OCI-LY3 (cell line): ENCODE results near the gene PPP1R9A.

Experiments
- EZH2phosphoT487 ChIP-seq: fragments of 200-600 bp; shearing (Covaris generic); IDR thresholded peaks from 2 replicates; pipeline ENCODE4 v1.6.1; 2018; ENCODE audit warnings: antibody characterized with exemption, mixed run types, low read depth
- TF ChIP-seq, protein P1 (sequence below): fragments of 200-600, 300-600 bp; sonication (generic); IDR thresholded peaks from 2 replicates; pipeline ENCODE4 v1.5.1; 2014; ENCODE audit warnings: antibody characterized with exemption, low read length, low read depth

DNA sequence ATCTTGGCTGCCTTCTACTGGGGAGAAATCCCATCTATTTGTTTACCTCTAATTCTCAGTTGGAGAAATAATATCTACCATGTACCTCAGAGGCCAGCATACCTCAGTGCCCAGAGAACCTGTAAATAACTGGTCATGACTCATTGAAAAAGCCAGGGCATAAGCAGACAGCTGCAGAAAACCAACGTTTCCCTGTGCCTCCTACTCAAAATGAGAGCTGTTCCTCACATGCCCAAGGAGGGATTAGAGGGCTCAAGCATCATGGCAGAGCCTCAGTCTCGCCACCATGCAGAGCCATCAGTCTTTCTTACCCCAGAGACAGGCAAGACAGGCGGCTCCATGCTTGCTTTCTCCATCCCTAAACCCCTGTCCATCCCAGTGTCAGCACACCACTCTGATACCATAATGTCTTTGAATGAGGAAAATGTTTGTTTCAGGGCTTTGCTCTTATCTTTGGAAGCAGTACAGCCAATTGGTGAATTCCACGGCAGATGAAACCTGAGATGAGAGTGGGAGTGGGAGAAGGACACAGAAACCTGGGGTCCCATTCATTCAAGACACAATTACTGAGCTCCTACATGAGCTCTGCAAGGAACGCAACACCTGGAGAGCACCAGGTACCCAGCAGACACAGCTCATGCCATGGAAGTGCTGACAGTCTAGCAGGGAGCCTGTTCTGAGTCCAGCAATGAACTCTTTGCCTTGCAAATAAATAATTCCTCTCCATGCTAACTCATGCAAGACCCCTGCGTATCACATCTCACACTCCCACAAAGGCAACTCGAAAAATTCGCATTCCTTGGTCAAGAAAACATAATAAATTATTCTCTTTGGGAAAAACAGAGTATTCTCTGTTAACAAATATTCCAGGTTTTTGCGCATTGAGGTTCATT lies 395.9 kb downstream of the PPP1R9A start:
- TF ChIP-seq, protein P1, sequence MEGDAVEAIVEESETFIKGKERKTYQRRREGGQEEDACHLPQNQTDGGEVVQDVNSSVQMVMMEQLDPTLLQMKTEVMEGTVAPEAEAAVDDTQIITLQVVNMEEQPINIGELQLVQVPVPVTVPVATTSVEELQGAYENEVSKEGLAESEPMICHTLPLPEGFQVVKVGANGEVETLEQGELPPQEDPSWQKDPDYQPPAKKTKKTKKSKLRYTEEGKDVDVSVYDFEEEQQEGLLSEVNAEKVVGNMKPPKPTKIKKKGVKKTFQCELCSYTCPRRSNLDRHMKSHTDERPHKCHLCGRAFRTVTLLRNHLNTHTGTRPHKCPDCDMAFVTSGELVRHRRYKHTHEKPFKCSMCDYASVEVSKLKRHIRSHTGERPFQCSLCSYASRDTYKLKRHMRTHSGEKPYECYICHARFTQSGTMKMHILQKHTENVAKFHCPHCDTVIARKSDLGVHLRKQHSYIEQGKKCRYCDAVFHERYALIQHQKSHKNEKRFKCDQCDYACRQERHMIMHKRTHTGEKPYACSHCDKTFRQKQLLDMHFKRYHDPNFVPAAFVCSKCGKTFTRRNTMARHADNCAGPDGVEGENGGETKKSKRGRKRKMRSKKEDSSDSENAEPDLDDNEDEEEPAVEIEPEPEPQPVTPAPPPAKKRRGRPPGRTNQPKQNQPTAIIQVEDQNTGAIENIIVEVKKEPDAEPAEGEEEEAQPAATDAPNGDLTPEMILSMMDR: no peak
- TF ChIP-seq EZH2phosphoT487: no peak
